ENCODE measurements around the gene CCL16. TPM values are rescaled to one million over a fixed set of nuclear protein-coding genes. Genes with fewer than 3 reads are reported as not detected.

Gene CCL16
- total and polyA plus RNA-seq, 2 donors from 2014 or later: 0.79 TPM; not detected in 1

GRCh38 chr17:36001862-36002603 is 20.7 kb upstream of the CCL16 start:
- Histone ChIP-seq H3K9ac (ENCODE audit: low read length in 3 of 3) (peak overlapping the region in 1 of 3 donors; percentile 31), H3K27me3 (ENCODE audit: control insufficient read depth, insufficient read depth, low read length) (no peaks in the 10 kb centered on the region), H3K4me1 (ENCODE audit: control insufficient read depth in 2 of 3, insufficient read depth in 2 of 3, low read depth in 1 of 3, low read length in 3 of 3) (peaks cover 0 to 6% (median 6%) of the 10 kb centered on the region in 3 donors), H3K36me3 (ENCODE audit: control insufficient read depth in 2 of 3, insufficient read depth in 3 of 3, low read length in 3 of 3) (no peaks in the 10 kb centered on the region), H3K9me3 (ENCODE audit: control insufficient read depth in 2 of 3, insufficient read depth in 1 of 3, low read length in 3 of 3) (no peaks in the 10 kb centered on the region), H3K4me3 (ENCODE audit: low read length in 3 of 3) (peak overlapping the region; percentile 23 to 59 (median 42)), H3K27ac (ENCODE audit: low read depth in 2 of 2, low read length in 2 of 2) (peak overlapping the region; percentile 69 to 71)
- no peak for FAIRE-seq
- intact Hi-C loops (cut with DNase I): no loop called here
- peak in 4 of 5 donors; percentile 68 to 85 (median 79) for DNase-seq
- no peak for TF ChIP-seq CTCF (IDR thresholded peaks at IDR 0.05; ENCODE audit: borderline replicate concordance, extremely low read depth, insufficient read depth)

- H3K27me3 ChIP-seq (ENCODE audit: control insufficient read depth, insufficient read depth, low read length): no peaks in the 10 kb centered on the region
- H3K36me3 ChIP-seq (ENCODE audit: control insufficient read depth in 2 of 3, insufficient read depth in 3 of 3, low read length in 3 of 3): no peaks in the 10 kb centered on the region
- H3K9ac ChIP-seq (ENCODE audit: low read length in 3 of 3): peak within 1 kb of the TSS in 1 of 3 donors; percentile 31
- H3K4me1 ChIP-seq (ENCODE audit: control insufficient read depth in 2 of 3, insufficient read depth in 2 of 3, low read depth in 1 of 3, low read length in 3 of 3): peaks cover 0 to 6% (median 6%) of the 10 kb centered on the region in 3 donors
- intact Hi-C loops (cut with DNase I): no loop called here
- TF ChIP-seq CTCF (IDR thresholded peaks at IDR 0.05; ENCODE audit: borderline replicate concordance, extremely low read depth, insufficient read depth): no peak
- DNase-seq (no peak), FAIRE-seq (no peak)
- H3K27ac ChIP-seq (ENCODE audit: low read depth in 2 of 2, low read length in 2 of 2): peak within 1 kb of the TSS; percentile 69 to 71
- peak within 1 kb of the TSS; percentile 23 to 59 (median 42) for H3K4me3 ChIP-seq (ENCODE audit: low read length in 3 of 3)
- no peaks in the 10 kb centered on the region for H3K9me3 ChIP-seq (ENCODE audit: control insufficient read depth in 2 of 3, insufficient read depth in 1 of 3, low read length in 3 of 3)
Observed at GRCh38 chr17:36001110-36001771, 19.9 kb upstream of the CCL16 start, which contains the start of gene CCL15. TSS of gene CCL15 (minus strand) at chr17:36001553. CDS start at chr17:36001492, 61 bp downstream.

- FAIRE-seq (no peak), DNase-seq (no peak)
- intact Hi-C loops (cut with DNase I): no loop called here
- Histone ChIP-seq H3K4me3 (ENCODE audit: low read length in 3 of 3) (peak overlapping the region in 2 of 3 donors; percentile 42 to 59), H3K9ac (ENCODE audit: low read length in 3 of 3) (no peak overlapping the region), H3K27ac (ENCODE audit: low read depth in 2 of 2, low read length in 2 of 2) (peak overlapping the region; percentile 41 to 69), H3K36me3 (ENCODE audit: control insufficient read depth in 2 of 3, insufficient read depth in 3 of 3, low read length in 3 of 3) (no peaks in the 10 kb centered on the region), H3K9me3 (ENCODE audit: control insufficient read depth in 2 of 3, insufficient read depth in 1 of 3, low read length in 3 of 3) (no peaks in the 10 kb centered on the region), H3K27me3 (ENCODE audit: control insufficient read depth, insufficient read depth, low read length) (no peaks in the 10 kb centered on the region), H3K4me1 (ENCODE audit: control insufficient read depth in 2 of 3, insufficient read depth in 2 of 3, low read depth in 1 of 3, low read length in 3 of 3) (peaks cover 0 to 6% (median 6%) of the 10 kb centered on the region in 3 donors)
- no peak for TF ChIP-seq CTCF (IDR thresholded peaks at IDR 0.05; ENCODE audit: borderline replicate concordance, extremely low read depth, insufficient read depth)
Observed at GRCh38 chr17:36000732-36001109, 19.4 kb upstream of the CCL16 start.
